OCI-LY3 (cell line): Measurements from ENCODE around the gene MTTP.

Experiments used
- EZH2phosphoT487 ChIP-seq: fragments of 200-600 bp; shearing (Covaris generic); IDR thresholded peaks from 2 replicates; pipeline ENCODE4 v1.6.1; 2018; ENCODE audit warnings: antibody characterized with exemption, mixed run types, low read depth
- TF ChIP-seq, protein P1 (sequence below): fragments of 200-600, 300-600 bp; sonication (generic); IDR thresholded peaks from 2 replicates; pipeline ENCODE4 v1.5.1; 2014; ENCODE audit warnings: antibody characterized with exemption, low read length, low read depth

DNA sequence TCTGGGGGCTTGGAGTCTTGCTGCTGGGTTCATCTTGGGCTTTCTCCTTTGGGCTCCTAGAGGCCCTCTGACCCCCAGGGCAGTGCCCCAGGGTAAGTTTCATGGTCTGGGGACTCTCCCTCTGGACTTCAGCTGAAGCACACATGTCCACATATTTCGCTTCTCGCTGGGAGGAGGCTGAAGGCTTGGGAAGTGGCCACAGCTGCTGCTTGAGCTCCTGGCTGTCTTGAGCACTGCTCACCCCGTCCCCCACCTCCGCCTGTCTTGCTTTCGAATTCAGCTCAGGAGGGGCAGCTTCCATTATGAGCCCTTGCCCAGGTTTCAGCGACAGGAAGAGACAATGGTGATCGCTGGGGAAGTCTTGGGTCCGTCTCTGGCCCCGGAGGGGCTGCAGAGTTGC, 79.3 kb downstream of the MTTP start:
- TF ChIP-seq, protein P1, sequence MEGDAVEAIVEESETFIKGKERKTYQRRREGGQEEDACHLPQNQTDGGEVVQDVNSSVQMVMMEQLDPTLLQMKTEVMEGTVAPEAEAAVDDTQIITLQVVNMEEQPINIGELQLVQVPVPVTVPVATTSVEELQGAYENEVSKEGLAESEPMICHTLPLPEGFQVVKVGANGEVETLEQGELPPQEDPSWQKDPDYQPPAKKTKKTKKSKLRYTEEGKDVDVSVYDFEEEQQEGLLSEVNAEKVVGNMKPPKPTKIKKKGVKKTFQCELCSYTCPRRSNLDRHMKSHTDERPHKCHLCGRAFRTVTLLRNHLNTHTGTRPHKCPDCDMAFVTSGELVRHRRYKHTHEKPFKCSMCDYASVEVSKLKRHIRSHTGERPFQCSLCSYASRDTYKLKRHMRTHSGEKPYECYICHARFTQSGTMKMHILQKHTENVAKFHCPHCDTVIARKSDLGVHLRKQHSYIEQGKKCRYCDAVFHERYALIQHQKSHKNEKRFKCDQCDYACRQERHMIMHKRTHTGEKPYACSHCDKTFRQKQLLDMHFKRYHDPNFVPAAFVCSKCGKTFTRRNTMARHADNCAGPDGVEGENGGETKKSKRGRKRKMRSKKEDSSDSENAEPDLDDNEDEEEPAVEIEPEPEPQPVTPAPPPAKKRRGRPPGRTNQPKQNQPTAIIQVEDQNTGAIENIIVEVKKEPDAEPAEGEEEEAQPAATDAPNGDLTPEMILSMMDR = no peak
- TF ChIP-seq EZH2phosphoT487 = no peak
